ENCODE measurements around the gene CASP8. TPM values are rescaled to one million over a fixed set of nuclear protein-coding genes. Genes with fewer than 3 reads are reported as not detected.

The CASP8 gene
- total RNA-seq, 1 donor from 2014 or later = 14.4 TPM

DNA sequence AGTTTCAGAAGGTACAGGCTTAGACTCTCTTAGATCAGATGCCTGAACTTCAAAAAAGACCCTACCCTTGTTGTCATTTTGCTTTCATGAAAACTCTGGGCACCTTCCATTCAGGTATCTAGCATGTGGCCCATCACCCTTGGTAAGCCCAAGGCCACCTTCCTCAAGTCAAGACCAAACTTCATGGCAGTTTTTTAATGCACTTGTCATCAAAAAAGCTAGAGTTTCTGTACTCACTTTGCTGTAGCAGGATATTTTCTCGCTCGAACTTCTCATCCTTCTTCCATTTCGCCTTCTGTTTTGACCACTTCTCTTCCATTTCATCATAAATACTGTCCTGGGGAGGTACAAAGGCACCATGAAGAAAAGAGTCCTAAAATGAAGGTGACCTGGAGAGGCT, 48.6 kb downstream of the CASP8 start:
- peaks cover 28% of the 10 kb centered on the region for H3K9me3 Mint-ChIP-seq (ENCODE audit: unreplicated experiment)
- no peaks in the 10 kb centered on the region for H3K27me3 ChIP-seq (ENCODE audit: insufficient read depth, low read length)
- H2AFZ ChIP-seq (ENCODE audit: low read depth, low read length) = no peak overlapping the region
- H3K4me1 Mint-ChIP-seq (ENCODE audit: low read depth, unreplicated experiment) = no peaks in the 10 kb centered on the region
- no peak overlapping the region for H3K27ac Mint-ChIP-seq (ENCODE audit: unreplicated experiment)
- peaks cover 3% of the 10 kb centered on the region for H3K27me3 Mint-ChIP-seq (ENCODE audit: low read depth, unreplicated experiment)
- H3K4me3 ChIP-seq (ENCODE audit: insufficient read depth, low read depth, low read length) = no peak overlapping the region
- no peaks in the 10 kb centered on the region for H3K36me3 ChIP-seq (ENCODE audit: insufficient read depth, low read length)
- no peaks in the 10 kb centered on the region for H4K20me1 ChIP-seq (ENCODE audit: insufficient read depth, low read length)
- no peaks in the 10 kb centered on the region for H3K9me3 ChIP-seq (ENCODE audit: insufficient read depth, low read depth, low read length)
- H3K4me1 ChIP-seq (ENCODE audit: insufficient read depth, low read length) = no peaks in the 10 kb centered on the region
- no peak overlapping the region for H3K27ac ChIP-seq (ENCODE audit: low read depth, low read length)
- FAIRE-seq (no peak), DNase-seq (ENCODE audit: low read depth) (no peak)
- no peak overlapping the region for H3K4me3 Mint-ChIP-seq (ENCODE audit: unreplicated experiment)
- peaks cover 45% of the 10 kb centered on the region for H3K36me3 Mint-ChIP-seq (ENCODE audit: low read depth, unreplicated experiment)
- no peak overlapping the region for H3K9ac ChIP-seq (ENCODE audit: low read length)
- no peak overlapping the region for H3K4me2 ChIP-seq (ENCODE audit: low read length)
- TF ChIP-seq EZH2 (IDR thresholded peaks at IDR 0.05; ENCODE audit: insufficient read depth, low read length) = no peak
- TF ChIP-seq, protein P1, sequence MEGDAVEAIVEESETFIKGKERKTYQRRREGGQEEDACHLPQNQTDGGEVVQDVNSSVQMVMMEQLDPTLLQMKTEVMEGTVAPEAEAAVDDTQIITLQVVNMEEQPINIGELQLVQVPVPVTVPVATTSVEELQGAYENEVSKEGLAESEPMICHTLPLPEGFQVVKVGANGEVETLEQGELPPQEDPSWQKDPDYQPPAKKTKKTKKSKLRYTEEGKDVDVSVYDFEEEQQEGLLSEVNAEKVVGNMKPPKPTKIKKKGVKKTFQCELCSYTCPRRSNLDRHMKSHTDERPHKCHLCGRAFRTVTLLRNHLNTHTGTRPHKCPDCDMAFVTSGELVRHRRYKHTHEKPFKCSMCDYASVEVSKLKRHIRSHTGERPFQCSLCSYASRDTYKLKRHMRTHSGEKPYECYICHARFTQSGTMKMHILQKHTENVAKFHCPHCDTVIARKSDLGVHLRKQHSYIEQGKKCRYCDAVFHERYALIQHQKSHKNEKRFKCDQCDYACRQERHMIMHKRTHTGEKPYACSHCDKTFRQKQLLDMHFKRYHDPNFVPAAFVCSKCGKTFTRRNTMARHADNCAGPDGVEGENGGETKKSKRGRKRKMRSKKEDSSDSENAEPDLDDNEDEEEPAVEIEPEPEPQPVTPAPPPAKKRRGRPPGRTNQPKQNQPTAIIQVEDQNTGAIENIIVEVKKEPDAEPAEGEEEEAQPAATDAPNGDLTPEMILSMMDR (IDR thresholded peaks at IDR 0.05; ENCODE audit: insufficient read depth, low read depth, low read length) = no peak
- no peaks in the 10 kb centered on the region for H3K79me2 ChIP-seq (ENCODE audit: insufficient read depth, low read length)

DNA sequence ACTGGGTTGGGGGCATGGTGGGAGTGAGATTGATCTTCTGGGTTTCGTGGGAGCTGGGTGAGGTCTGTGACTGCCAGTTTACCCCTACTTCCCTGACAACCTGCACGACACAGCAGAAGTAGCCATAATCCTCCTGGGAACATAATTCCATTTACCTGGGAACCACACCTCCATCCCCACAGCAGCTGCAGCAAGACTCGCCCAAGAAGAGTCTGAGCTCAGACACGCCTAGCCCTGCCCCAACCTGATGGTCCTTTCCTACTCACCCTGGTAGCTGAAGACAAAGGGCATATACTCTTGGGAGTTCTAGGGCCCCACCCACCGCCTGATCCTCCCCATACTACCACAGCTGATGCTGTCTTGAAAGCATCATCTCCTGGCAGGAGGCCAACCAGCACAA, 53.0 kb downstream of the CASP8 start:
- no peaks in the 10 kb centered on the region for H3K4me1 Mint-ChIP-seq (ENCODE audit: low read depth, unreplicated experiment)
- no peaks in the 10 kb centered on the region for H4K20me1 ChIP-seq (ENCODE audit: insufficient read depth, low read length)
- peaks cover 35% of the 10 kb centered on the region for H3K9me3 Mint-ChIP-seq (ENCODE audit: unreplicated experiment)
- H3K36me3 Mint-ChIP-seq (ENCODE audit: low read depth, unreplicated experiment) = peaks cover 48% of the 10 kb centered on the region
- DNase-seq (ENCODE audit: low read depth) (no peak), FAIRE-seq (no peak)
- H2AFZ ChIP-seq (ENCODE audit: low read depth, low read length) = no peak overlapping the region
- no peak overlapping the region for H3K4me2 ChIP-seq (ENCODE audit: low read length)
- H3K27ac ChIP-seq (ENCODE audit: low read depth, low read length) = no peak overlapping the region
- H3K9me3 ChIP-seq (ENCODE audit: insufficient read depth, low read depth, low read length) = no peaks in the 10 kb centered on the region
- no peak overlapping the region for H3K4me3 Mint-ChIP-seq (ENCODE audit: unreplicated experiment)
- no peak overlapping the region for H3K9ac ChIP-seq (ENCODE audit: low read length)
- H3K27me3 Mint-ChIP-seq (ENCODE audit: low read depth, unreplicated experiment) = peaks cover 3% of the 10 kb centered on the region
- H3K79me2 ChIP-seq (ENCODE audit: insufficient read depth, low read length) = no peaks in the 10 kb centered on the region
- H3K4me1 ChIP-seq (ENCODE audit: insufficient read depth, low read length) = no peaks in the 10 kb centered on the region
- no peak overlapping the region for H3K4me3 ChIP-seq (ENCODE audit: insufficient read depth, low read depth, low read length)
- TF ChIP-seq, protein P1 (IDR thresholded peaks at IDR 0.05; ENCODE audit: insufficient read depth, low read depth, low read length) = no peak
- no peak for TF ChIP-seq EZH2 (IDR thresholded peaks at IDR 0.05; ENCODE audit: insufficient read depth, low read length)
- H3K36me3 ChIP-seq (ENCODE audit: insufficient read depth, low read length) = no peaks in the 10 kb centered on the region
- no peak overlapping the region for H3K27ac Mint-ChIP-seq (ENCODE audit: unreplicated experiment)
- no peaks in the 10 kb centered on the region for H3K27me3 ChIP-seq (ENCODE audit: insufficient read depth, low read length)

DNA sequence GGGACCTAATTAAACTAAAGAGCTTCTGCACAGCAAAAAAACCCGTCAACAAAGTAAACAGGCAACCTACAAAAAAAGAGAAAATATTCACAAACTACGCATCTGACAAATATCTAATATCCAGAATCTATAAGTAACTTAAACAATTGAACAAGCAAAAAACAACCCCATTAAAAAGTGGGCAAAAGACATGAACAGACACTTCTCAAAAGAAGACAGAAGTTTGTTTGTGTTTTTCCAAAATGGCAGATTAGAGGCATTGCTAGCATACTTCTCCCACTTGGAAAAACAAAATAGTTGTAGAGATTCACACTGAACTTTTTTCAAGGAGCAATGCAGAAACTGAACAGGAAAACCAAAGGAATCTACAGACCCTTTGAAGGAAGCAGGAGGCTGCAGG, 59.2 kb downstream of the CASP8 start:
- Mint-ChIP-seq H3K27ac (ENCODE audit: unreplicated experiment) (no peak overlapping the region), H3K36me3 (ENCODE audit: low read depth, unreplicated experiment) (peaks cover 38% of the 10 kb centered on the region), H3K9me3 (ENCODE audit: unreplicated experiment) (peaks cover 27% of the 10 kb centered on the region), H3K4me1 (ENCODE audit: low read depth, unreplicated experiment) (peaks cover 12% of the 10 kb centered on the region), H3K27me3 (ENCODE audit: low read depth, unreplicated experiment) (no peaks in the 10 kb centered on the region), H3K4me3 (ENCODE audit: unreplicated experiment) (no peak overlapping the region)
- no peaks in the 10 kb centered on the region for H4K20me1 ChIP-seq (ENCODE audit: insufficient read depth, low read length)
- no peak overlapping the region for H3K27ac ChIP-seq (ENCODE audit: low read depth, low read length)
- H3K9ac ChIP-seq (ENCODE audit: low read length) = no peak overlapping the region
- H3K79me2 ChIP-seq (ENCODE audit: insufficient read depth, low read length) = no peaks in the 10 kb centered on the region
- no peak for FAIRE-seq
- H3K27me3 ChIP-seq (ENCODE audit: insufficient read depth, low read length) = no peaks in the 10 kb centered on the region
- no peaks in the 10 kb centered on the region for H3K4me1 ChIP-seq (ENCODE audit: insufficient read depth, low read length)
- no peak overlapping the region for H2AFZ ChIP-seq (ENCODE audit: low read depth, low read length)
- no peaks in the 10 kb centered on the region for H3K36me3 ChIP-seq (ENCODE audit: insufficient read depth, low read length)
- H3K4me2 ChIP-seq (ENCODE audit: low read length) = no peak overlapping the region
- no peaks in the 10 kb centered on the region for H3K9me3 ChIP-seq (ENCODE audit: insufficient read depth, low read depth, low read length)
- no peak for TF ChIP-seq EZH2 (IDR thresholded peaks at IDR 0.05; ENCODE audit: insufficient read depth, low read length)
- TF ChIP-seq, protein P1 (IDR thresholded peaks at IDR 0.05; ENCODE audit: insufficient read depth, low read depth, low read length) = no peak
- no peak for DNase-seq (ENCODE audit: low read depth)
- no peak overlapping the region for H3K4me3 ChIP-seq (ENCODE audit: insufficient read depth, low read depth, low read length)

All from astrocyte (in vitro differentiated cells and primary cell).